GM10266 (cell line): ENCODE measurements around the gene IMMP2L.

ENCODE experiments used
- DNase-seq: peaks from one replicate; pipeline ENCODE4 v3.0.0; 2012; ENCODE audit errors: extremely low spot score
- TF ChIP-seq, protein P1 (sequence below): IDR thresholded peaks from 2 replicates; pipeline ENCODE4 v1.5.1; 2012; ENCODE audit warnings: mild to moderate bottlenecking, low read depth; ENCODE audit not compliant: control insufficient read depth, insufficient read depth; ENCODE audit errors: missing control alignments

The IMMP2L gene

DNA sequence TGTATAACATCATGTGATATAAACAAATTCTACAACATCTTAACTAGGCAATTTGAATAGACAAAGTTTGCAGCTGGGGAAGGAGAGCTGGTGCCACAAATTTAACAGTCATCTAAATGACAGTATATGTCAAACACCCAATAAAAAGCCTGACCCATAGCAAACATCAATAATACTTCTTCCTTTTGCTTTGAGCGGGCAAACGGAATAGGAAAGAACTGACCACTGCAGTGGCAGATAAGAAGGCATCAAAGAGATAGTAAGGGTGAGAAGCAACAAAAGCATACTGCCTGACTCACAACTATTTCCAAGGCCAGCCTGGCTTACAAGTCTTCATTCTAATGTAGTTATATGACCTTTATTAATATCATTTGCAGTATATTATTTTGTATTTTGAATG is 371.5 kb downstream of the IMMP2L start:
- TF ChIP-seq, protein P1, sequence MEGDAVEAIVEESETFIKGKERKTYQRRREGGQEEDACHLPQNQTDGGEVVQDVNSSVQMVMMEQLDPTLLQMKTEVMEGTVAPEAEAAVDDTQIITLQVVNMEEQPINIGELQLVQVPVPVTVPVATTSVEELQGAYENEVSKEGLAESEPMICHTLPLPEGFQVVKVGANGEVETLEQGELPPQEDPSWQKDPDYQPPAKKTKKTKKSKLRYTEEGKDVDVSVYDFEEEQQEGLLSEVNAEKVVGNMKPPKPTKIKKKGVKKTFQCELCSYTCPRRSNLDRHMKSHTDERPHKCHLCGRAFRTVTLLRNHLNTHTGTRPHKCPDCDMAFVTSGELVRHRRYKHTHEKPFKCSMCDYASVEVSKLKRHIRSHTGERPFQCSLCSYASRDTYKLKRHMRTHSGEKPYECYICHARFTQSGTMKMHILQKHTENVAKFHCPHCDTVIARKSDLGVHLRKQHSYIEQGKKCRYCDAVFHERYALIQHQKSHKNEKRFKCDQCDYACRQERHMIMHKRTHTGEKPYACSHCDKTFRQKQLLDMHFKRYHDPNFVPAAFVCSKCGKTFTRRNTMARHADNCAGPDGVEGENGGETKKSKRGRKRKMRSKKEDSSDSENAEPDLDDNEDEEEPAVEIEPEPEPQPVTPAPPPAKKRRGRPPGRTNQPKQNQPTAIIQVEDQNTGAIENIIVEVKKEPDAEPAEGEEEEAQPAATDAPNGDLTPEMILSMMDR, result no peak

DNA sequence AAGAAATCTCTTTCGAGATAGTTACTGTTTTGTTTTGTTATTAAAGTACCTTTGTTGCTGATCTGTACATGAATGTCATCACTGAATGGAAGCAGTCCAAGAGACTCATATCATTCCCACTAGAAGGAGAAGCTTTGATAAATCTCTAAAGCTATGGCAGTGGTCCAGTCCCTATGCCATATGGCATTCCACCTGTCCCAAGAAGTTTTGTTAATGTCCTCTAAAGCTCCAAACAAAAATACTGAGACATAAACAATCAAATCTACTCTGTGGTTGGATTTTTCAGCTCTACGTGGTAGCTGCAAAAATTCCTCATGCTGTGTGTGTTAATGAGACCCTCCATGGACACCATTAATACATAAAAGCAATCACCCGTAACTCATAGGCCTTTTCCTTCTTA is 377.3 kb downstream of the IMMP2L start:
- DNase-seq, result no peak
- TF ChIP-seq, protein P1, result no peak

More for the DNA sequence above, 371.5 kb downstream of the IMMP2L start:
- DNase-seq, result no peak

DNA sequence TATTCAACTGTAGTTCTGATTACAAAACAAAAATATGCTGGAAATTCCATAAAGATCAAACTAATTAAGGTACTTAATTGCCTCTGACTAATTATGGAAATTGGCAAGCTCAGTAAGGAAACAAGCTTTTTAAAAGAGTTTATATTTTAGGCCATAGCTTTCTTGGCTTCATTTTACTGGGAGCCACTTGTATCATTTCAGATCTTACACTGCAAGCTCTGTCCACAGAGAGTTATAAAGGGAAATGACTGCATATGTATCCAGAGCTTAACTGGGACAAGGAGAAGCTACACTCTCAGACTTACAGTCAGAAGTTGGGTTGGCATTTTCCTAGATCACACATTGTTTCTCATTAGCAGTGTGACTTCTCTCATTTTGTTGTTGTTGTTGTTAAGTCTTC is 379.0 kb downstream of the IMMP2L start:
- TF ChIP-seq, protein P1, result no peak

DNA sequence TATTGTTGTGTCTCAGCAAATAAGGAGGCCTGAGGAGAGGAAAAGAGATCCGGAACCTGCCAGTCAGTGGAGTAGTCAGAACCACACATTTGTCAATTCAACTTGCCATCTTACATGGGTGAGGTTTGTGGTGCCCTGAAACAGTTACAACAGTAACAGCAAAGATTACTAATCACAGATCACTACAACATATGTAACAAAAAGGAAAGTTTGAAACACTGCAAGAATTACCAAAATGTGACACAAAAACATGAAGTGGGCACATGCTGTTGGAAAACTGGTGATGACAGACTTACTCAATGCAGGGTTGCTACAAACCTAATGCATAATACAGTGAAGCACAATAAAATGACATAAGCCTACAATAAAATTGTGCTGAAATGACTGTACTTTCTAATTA is 382.0 kb downstream of the IMMP2L start:
- TF ChIP-seq, protein P1, result no peak
- no peak for DNase-seq

More for the DNA sequence above, 379.0 kb downstream of the IMMP2L start:
- no peak for DNase-seq

DNA sequence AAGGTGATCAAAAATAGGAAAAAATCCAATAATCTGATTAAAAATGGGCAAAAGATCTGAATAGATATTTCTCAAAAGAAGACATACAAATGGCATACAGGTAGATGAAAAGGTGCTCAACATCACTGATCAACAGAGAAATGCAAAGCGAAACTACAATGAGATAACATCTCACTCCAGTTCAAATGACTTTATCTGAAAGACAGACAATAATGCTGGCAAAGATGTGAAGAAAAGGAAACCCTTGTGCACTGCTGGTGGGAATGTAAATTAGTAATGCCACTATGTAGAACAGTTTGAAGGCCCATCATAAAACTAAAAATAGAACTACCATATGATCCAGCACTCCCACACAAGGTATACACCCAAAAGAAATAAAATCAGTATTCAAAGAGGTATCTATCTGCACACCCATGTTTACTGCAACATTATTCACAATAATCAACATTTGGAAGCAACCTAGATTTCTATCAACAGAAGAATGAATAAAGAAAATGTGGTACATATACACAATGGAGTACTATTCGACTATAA is 386.3 kb downstream of the IMMP2L start:
- no peak for DNase-seq
- TF ChIP-seq, protein P1, result no peak

DNA sequence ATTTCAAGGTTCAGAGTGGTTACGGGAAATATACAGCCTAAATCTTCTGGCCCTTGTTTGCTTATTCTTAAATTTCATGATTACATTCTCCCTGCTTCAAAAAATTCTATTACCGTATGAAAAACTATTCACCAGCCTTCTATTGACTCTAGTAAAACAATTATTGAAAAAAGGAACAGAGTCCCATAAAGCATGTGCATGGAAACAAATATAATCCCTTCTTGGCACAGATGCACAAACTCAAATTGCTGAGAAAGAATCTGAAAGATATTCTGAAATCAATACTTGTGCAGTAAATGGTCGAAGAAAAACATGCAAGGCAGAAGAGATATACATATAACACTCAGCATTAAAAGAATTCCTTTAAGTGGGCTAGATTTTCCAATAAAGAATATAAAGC is 387.8 kb downstream of the IMMP2L start:
- TF ChIP-seq, protein P1, result no peak
- DNase-seq, result no peak

DNA sequence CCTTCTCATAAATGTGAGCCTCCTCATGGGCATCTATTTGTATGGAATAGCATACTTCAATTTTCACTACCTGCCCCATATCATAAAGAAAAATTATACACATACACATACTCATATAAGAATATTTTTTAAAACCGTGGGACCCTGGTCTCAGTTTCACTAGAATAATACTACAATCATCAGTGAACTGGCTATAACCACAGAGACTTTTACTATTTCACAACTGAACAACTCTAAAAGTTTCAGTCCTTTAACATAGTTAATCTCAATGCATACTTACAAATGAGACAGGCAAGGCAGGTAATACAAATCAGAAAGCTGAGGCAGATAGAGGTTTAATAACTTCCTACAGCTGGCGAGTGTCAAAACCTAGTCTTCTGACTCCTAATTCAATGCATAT is 388.3 kb downstream of the IMMP2L start:
- TF ChIP-seq, protein P1, result no peak
- DNase-seq, result no peak
